BE2C (cell line): ENCODE data around the gene COL9A1.

ENCODE experiments used
- DNase-seq: peaks from one replicate; pipeline ENCODE4 v3.0.0-alpha.2; 2020
- H3K27me3 ChIP-seq: fragments of 250-450 bp; sonication (Bioruptor Pico); 2 replicates; pipeline ENCODE4 v1.5.1; 2020; ENCODE audit warnings: mild to moderate bottlenecking
- H3K36me3 ChIP-seq: fragments of 250-450 bp; sonication (Bioruptor Pico); 2 replicates; pipeline ENCODE4 v1.5.1; 2020; ENCODE audit warnings: mild to moderate bottlenecking
- H3K4me1 ChIP-seq: fragments of 250-450 bp; sonication (Bioruptor Pico); 2 replicates; pipeline ENCODE4 v1.5.1; 2020
- H3K4me3 ChIP-seq: 2 replicates; pipeline ENCODE4 v1.5.1; 2011; ENCODE audit warnings: low read depth, low read length
- H3K9me3 ChIP-seq: fragments of 250-450 bp; sonication (Bioruptor Pico); 2 replicates; pipeline ENCODE4 v1.5.1; 2020
- TF ChIP-seq, protein P1 (sequence below): IDR thresholded peaks from 2 replicates; pipeline ENCODE4 v1.5.1; 2012; ENCODE audit warnings: mild to moderate bottlenecking, low read depth, low read length

The COL9A1 gene

DNA sequence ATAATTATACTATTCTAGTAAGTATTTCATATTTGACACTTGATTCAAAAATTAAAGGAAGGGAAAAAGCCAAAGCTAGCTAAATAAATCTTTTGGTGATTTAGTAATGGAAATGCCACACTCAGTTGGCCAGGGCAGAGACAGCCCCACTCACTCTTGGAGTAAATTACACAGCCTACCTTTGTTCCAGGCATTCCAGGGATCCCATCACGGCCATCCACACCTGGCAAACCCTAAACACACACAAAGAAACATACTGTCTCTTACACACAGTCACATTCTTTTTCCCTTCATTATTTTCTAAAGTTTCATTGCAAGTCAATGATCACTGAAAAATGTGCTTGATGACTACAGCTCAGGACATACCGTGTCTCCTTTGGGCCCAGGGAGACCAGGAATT is 48.1 kb downstream of the COL9A1 start:
- Histone ChIP-seq H3K4me3 (no peak overlapping the region), H3K27me3 (peaks cover 34% of the 10 kb centered on the region), H3K36me3 (no peaks in the 10 kb centered on the region), H3K4me1 (no peaks in the 10 kb centered on the region; the same call in 1 of the 2 replicates), H3K9me3 (no peaks in the 10 kb centered on the region)
- no peak for DNase-seq
- TF ChIP-seq, protein P1, sequence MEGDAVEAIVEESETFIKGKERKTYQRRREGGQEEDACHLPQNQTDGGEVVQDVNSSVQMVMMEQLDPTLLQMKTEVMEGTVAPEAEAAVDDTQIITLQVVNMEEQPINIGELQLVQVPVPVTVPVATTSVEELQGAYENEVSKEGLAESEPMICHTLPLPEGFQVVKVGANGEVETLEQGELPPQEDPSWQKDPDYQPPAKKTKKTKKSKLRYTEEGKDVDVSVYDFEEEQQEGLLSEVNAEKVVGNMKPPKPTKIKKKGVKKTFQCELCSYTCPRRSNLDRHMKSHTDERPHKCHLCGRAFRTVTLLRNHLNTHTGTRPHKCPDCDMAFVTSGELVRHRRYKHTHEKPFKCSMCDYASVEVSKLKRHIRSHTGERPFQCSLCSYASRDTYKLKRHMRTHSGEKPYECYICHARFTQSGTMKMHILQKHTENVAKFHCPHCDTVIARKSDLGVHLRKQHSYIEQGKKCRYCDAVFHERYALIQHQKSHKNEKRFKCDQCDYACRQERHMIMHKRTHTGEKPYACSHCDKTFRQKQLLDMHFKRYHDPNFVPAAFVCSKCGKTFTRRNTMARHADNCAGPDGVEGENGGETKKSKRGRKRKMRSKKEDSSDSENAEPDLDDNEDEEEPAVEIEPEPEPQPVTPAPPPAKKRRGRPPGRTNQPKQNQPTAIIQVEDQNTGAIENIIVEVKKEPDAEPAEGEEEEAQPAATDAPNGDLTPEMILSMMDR: no peak

DNA sequence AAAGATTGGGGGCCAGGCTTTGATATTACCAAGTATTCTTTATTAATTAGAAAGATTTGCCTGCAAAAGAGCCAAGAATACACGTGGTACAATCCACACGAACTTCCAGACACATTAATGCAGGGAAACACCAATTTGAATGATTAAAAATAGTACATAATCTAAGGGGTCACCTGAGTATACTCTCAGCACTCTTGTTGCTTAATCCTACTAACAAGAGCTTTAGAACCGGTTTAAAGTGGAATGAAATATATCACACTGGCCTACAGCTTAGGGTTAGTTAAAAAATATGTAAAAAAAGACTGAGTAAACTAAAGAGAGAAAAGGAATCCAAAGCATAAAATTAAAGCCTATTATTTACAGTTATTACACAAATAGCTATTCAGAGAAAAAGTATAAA is 49.0 kb downstream of the COL9A1 start:
- DNase-seq: no peak
- no peaks in the 10 kb centered on the region; the same call in 1 of the 2 replicates for H3K4me1 ChIP-seq
- no peaks in the 10 kb centered on the region for H3K9me3 ChIP-seq
- no peaks in the 10 kb centered on the region for H3K36me3 ChIP-seq
- TF ChIP-seq, protein P1: no peak
- peaks cover 36% of the 10 kb centered on the region for H3K27me3 ChIP-seq
- no peak overlapping the region for H3K4me3 ChIP-seq

DNA sequence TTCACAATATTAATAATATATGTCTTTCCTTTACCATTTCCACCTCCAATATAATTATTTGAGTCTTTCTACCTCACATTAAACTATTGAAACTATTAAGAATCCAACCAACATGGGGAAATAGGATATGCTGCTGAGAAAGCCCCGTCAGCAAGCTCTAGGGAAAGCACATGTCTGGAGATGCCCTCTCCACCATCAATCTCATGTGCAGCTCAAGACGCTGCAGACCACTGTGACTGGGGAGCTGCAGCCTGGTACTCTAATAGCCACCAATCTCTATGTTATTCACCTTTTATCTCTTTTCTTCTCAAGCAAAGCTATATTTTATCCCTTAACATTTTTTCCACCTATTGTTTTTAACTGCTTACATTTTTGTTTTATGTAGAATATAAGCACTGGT is 50.3 kb downstream of the COL9A1 start:
- Histone ChIP-seq H3K4me3 (no peak overlapping the region), H3K27me3 (peaks cover 47% of the 10 kb centered on the region), H3K36me3 (no peaks in the 10 kb centered on the region), H3K9me3 (no peaks in the 10 kb centered on the region), H3K4me1 (no peaks in the 10 kb centered on the region; the same call in 1 of the 2 replicates)
- TF ChIP-seq, protein P1: no peak
- no peak for DNase-seq

DNA sequence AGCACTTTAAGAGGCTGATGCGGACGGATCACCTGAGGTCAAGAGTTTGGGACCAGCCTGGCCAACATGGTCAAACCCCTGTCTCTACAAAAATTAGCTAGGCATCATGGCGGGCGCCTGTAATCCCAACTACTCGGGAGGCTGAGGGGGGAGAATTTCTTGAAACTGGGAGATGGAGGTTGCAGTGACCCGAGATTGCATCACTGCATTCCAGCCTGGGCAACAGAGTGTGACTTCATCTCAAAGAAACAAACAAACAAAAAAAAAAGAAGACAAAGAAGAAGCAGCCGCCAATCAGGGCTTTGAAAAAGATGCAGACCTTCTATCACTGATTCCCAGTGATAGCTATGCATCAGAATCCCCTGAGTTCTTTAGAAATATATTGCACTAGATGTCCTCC is 56.8 kb downstream of the COL9A1 start:
- DNase-seq: no peak
- no peaks in the 10 kb centered on the region for H3K9me3 ChIP-seq
- TF ChIP-seq, protein P1: no peak
- H3K4me1 ChIP-seq: no peaks in the 10 kb centered on the region
- H3K36me3 ChIP-seq: no peaks in the 10 kb centered on the region
- H3K27me3 ChIP-seq: peaks cover 39% of the 10 kb centered on the region
- H3K4me3 ChIP-seq: no peak overlapping the region

DNA sequence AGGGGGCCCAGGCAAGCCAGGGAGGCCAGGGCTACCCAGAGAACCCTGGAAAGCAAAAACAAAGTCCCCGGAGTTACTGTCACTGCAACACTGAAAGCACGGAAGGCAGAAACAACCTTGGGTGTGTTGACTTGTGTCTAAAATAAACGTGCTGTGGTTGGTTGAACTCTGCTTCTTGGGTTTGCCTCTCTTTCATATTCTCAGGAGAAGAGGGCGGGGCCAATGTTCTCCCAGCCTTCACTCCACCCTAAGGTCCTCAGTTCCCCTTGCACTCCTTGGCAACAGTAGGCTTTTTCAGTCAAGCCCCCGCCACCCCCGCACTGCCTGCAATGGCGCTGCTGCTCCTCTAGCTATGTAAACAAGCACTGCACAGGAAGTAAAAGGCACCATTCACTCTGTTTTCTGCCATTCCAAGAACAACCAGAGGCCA is 60.9 kb downstream of the COL9A1 start:
- TF ChIP-seq, protein P1: no peak
- Histone ChIP-seq H3K4me3 (no peak overlapping the region), H3K4me1 (no peaks in the 10 kb centered on the region), H3K27me3 (peaks cover 40% of the 10 kb centered on the region), H3K9me3 (no peaks in the 10 kb centered on the region), H3K36me3 (no peaks in the 10 kb centered on the region)
- no peak for DNase-seq

DNA sequence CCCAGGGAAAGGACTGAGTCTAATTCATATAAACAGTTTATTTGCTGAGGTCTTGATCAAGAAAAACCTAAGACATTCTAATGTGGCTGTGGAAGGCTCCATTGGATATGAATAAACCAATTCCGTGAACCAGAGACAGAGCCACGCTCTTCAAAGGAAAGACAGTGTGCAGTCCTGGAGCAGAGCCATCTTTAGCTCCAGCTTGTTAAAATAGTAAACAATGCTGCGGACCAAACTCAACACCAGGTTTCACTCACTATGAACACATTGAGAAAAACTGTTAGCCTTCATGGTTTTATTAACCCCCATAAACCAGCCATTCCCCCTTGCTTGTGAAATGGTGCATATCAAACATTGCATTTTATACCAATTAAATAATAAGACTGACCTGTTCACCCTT is 61.9 kb downstream of the COL9A1 start:
- TF ChIP-seq, protein P1: no peak
- no peaks in the 10 kb centered on the region for H3K9me3 ChIP-seq
- no peak for DNase-seq

More for the DNA sequence above, 61.9 kb downstream of the COL9A1 start:
- Histone ChIP-seq H3K36me3 (no peaks in the 10 kb centered on the region), H3K4me3 (no peak overlapping the region), H3K27me3 (peaks cover 48% of the 10 kb centered on the region), H3K4me1 (no peaks in the 10 kb centered on the region)
